ENCODE measurements around the gene ENTPD5. TPM values are rescaled to one million over a fixed set of nuclear protein-coding genes. Genes with fewer than 3 reads are reported as not detected.
A peak's percentile ranks its signal among the peaks of the same experiment; 100 is the strongest.

The ENTPD5 gene, protein sequence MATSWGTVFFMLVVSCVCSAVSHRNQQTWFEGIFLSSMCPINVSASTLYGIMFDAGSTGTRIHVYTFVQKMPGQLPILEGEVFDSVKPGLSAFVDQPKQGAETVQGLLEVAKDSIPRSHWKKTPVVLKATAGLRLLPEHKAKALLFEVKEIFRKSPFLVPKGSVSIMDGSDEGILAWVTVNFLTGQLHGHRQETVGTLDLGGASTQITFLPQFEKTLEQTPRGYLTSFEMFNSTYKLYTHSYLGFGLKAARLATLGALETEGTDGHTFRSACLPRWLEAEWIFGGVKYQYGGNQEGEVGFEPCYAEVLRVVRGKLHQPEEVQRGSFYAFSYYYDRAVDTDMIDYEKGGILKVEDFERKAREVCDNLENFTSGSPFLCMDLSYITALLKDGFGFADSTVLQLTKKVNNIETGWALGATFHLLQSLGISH
- total RNA-seq: 6.9 TPM
- long read RNA-seq, partial matches to known transcripts: 2 of 9 reads
- long read RNA-seq, other reads (novel, unspliced or antisense): 7 of 9 reads

DNA sequence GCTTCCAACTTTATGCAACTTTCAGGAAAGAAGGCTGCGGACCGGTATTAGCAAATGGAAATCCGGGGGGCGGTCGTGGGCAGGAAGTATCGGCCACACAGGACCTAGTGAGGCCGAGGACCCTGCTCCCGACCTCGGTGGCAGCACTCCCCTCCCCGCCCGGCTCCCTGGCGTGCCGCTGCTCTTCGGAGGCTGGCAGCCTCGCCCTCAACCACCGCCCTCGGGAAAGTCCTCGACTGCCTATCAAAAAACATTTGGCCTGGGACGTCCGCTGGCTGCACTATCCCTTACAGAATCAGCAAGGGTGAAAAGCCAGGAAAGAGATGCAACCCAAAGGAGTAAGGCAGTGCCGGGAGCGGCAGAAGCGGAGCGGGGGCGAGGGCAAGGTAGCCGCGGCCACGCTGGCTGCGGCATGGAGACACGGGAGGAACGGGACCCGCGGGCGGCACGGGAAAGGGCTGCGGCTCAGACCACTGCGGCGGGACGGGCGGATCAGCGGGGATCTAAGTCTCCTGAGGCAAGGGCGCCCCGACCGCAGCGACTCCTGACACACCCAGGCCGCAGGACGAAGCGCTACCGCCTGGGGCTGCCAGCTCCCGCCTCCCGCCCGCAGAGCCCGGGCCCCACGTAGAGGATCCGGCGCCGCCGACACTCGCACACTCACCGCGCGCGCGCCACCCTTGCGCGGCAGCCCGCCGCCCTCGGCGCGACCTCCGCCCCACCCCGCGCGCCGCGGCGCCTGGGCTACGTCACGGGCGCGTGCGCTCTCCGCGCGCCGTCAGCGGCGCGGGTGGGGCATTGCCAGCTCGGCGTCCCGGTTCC lies at the start of gene ENTPD5, which contains the start of gene BBOF1:
TSS of gene ENTPD5 (minus strand) at position 703 of the 822 bp plus-strand sequence. CDS start 31,186 bp downstream, outside the sequence.
TSS of gene BBOF1 (plus strand) at position 764 of the 822 bp plus-strand sequence. CDS start 130 bp downstream, outside the sequence.
- DNase-seq (peak; percentile 94), ATAC-seq (peak; percentile 99)
- intact Hi-C loops (cut with micrococcal nuclease): no loop called here

DNA sequence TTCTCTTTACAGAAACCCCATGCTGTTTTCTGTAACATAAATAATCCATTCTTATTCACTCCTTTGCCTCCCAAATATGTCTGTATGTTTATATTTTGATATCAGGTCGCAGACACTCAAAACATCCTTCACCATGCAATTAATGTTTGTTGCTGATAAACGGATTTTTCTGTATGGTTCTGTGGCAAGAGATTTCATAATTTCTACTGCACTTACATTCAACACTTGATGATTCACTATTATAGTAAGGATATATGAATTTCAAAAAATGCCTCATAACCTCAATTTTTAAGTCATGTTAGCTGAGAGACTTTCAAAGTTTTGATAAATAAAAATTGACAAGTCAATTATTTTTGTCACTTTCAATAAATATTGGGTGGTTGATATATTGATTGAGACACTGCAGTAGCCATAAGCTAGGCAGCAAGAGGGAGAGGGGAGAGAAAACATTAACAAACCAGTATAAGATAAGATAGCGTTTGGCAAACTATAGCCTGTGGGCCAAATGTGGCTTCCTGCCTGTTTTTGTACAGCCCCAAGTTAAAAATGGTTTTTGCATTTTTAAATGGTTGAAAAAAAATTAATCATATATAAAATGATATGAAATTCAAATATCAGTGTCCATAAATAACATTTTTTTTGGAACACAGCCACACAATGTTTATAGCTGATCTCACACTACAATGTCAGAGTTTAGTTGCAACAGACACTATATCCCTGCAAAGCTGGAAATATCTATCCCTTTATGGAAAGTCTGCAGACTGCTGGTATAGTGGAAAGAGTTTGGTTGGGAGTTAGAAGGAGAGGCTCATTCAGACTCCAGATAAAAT lies 46.9 kb upstream of the ENTPD5 start:
- ATAC-seq (no peak), DNase-seq (no peak)
- intact Hi-C loops (cut with micrococcal nuclease): no loop called here

DNA sequence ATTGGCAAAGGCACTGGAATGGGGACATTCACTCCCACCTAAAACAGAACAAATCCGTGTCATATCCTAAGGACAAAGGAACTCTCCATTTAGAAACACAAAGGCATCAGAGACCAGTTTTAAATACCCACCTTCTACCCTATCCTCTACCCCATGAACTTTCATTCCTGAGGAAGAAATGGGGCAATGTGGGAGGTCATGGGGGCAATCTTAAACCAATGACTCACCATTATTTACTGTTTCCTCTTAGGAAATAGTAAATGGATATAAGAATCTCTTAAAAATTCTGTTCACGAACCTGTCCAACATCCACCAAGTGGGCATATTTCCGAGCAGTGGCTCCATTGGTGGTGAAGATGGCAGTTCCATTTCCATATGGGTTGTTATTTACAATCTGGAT lies 45.8 kb upstream of the ENTPD5 start:
- ATAC-seq: no peak
- DNase-seq: no peak
- intact Hi-C loops (cut with micrococcal nuclease): no loop called here

DNA sequence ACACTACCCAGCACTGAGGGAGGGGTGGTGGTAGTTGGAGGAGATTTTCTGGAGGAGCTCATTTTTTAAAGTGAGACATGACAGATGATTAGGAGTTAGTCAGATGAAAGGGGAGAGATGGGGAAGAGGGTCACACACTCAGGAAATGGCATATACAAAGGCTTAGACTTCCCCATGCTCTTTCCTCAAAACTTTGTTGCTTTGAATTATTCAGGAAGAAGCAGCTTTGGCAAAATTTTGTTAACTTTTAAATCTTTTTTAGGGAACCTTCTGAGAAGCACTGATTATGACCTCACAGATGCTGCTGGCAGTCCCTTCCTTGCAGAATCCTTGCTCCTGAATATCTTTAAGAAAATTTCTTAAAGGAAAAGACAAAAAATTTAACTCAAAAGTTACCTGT lies 45.3 kb upstream of the ENTPD5 start:
- DNase-seq (no peak), ATAC-seq (no peak)
- intact Hi-C loops (cut with micrococcal nuclease): no loop called here

DNA sequence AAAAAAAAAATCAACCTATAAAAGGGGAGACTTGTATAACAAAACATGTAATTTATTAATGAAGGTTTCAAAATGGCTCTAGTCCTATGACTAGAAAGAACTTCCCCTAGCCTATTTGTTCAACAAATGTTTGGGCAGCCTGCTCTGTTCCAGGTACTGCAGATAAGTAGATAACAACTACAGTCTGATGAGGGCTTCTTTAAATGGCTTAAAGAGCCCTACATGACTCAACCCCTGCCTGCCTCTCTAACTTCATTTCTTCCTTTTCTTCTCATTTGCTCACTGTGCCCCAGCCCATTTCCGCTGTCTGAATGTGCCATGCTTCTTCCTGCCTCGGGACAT lies 43.7 kb upstream of the ENTPD5 start:
- DNase-seq: no peak
- no peak for ATAC-seq
- intact Hi-C loops (cut with micrococcal nuclease): no loop called here

DNA sequence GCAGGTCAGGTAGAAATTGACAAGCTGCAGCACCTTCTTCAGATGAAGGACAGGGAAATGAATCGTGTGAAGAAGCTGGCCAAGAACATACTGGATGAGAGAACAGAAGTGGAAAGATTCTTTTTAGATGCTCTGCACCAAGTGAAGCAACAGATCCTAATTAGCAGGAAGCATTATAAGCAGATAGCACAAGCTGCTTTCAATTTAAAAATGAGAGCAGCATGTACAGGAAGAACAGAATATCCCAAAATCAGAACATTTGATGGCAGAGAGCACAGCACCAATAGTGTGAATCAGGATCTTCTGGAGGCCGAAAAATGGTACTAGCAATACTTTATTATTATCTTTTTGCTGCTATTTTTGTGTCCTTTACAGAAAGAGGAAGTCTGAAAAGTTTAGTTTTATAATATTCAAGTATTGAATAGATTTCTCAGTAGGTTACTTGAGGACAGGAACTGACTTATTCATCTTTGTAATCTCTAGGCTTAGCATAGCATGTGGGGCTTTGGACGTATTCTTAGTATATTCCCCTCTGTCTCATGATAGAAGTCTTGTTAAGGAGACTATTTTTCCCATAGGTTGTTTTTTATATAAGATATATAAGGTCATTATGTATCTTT lies 30.9 kb upstream of the ENTPD5 start:
- intact Hi-C loops (cut with micrococcal nuclease): no loop called here
- no peak for ATAC-seq
- DNase-seq: no peak

DNA sequence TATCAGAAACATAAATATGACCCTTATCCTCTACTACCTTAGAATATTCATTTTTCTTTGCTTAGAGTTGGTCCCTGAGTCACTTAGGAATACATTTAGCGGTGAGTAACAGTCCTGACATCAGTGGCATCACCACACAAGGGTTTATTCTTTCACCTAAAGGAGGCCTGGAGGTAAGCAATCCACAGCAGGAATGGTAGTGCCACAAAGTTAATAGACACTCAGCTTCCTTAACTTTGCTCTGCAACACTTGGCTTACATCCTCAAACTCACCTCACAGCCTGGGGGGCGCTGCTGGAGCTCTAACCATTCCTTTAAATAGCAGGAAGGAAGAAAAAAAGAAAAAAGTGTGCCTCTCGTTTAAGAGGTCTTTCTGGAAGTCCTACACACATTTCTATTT lies 29.2 kb upstream of the ENTPD5 start:
- ATAC-seq (no peak), DNase-seq (no peak)
- intact Hi-C loops (cut with micrococcal nuclease): no loop called here

DNA sequence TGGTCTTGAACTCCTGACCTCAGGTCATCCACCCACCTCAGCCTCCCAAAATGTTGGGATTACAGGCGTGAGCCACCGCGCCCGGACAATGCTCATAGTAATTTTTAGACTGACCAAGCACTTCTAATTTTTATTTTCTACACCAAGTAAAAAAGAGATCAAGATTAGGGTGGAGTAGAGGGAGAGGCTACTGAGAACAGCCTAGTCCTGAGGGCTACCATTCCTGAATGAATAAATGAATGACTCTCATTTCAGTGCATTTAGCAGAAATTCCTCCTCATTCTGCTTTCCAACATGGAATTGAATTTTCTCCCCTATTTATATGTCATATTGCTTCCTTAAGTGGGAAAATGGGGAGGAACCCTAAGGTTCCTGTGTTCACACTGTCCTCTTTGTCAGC lies 26.4 kb upstream of the ENTPD5 start:
- intact Hi-C loops (cut with micrococcal nuclease): no loop called here
- ATAC-seq (no peak), DNase-seq (no peak)

DNA sequence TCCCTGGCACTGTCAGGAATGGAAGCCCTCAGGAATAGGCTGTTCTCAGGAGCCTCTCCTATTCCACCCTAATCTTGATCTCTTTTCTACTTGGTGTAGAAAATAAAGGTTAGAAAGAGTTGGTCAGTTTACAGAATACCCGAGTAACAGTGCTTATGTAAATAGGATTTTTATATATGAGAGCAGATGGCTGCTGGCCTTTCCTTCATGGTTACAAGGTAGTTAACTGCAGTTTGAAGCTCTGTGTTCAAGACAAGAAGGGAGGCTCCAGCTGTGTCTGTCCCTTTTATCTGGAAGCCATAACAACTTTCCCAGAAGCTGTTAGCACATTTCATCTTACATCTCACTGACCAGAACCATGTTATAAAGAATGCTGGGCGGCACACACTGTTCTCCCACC lies 23.2 kb upstream of the ENTPD5 start:
- intact Hi-C loops (cut with micrococcal nuclease): no loop called here
- DNase-seq: no peak
- ATAC-seq: no peak

DNA sequence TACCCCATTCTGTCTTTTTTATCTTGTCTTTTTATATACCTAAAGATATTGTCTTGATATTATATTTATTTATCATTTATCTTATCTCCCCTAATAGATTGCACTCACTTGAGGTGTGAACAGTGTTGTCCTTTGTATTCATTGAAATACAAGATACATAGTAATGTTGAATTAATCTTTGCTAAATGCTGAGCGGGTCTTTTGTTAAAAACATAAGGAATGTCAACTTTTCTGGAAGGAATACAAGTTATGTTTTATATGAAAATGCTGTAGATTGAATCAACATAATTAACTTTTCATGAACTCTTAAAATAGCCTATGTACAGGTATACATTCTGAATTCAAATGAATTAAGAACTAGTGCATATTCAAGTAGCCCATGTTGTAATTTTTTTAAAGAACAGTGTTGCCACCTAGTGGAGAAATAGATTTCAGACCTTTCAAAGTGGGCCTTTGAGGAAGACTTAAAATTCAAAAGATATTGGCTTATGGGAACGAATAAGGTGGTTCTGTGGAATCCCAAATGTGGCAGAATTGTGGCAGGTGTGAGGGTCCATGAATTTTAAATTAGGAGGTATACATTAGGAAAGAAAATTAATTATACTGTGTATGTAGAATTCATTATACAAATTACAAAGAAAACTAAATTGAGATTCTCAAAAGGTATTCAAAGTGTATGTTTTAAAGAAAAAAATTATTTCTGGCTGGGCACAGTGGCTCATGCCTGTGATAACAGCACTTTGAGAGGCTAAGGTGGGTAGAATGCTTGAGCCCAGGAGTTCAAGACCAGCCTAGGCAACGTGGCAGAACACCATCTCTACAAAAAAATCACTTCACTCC lies 19.2 kb upstream of the ENTPD5 start:
- ATAC-seq: no peak
- intact Hi-C loops (cut with micrococcal nuclease): no loop called here
- DNase-seq: no peak

DNA sequence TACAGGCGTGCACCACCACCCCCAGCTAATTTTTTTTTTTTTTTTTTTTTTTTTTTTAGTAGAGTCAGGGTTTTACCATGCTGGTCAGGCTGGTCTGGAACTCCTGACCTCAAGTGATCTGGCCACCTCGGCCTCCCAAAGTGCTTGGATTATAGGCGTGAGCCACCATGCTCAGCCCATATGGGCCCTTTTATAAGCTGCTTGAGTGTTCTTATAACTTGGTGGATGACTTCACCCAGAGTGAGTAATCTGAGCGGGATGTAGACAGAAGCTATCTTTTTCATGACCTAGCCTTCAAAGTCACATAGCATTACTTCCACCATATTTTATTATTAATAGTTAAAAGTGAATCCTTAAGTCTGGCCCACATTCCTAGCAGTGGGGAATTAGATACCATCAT lies 16.5 kb upstream of the ENTPD5 start:
- intact Hi-C loops (cut with micrococcal nuclease): no loop called here
- no peak for DNase-seq
- no peak for ATAC-seq

DNA sequence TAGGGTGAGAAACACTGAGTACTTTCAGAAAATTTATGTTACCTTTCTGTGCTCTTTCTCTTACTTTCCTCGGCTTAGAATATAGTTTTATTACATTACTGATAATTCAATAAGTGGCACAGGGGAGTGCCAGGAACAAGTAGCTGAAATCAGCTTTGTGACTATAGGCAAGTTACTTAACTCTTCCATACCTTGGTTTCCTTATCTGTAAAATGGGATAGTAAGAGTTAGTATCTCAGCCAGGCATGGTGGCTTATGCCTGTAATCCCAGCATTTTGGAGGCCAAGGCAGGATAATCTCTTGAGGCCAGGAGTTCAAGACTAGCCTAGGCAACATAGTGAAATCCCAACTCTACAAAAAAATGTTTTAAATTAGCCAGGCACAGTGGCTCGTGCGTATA lies 15.5 kb upstream of the ENTPD5 start:
- DNase-seq: no peak
- no peak for ATAC-seq
- intact Hi-C loops (cut with micrococcal nuclease): no loop called here

DNA sequence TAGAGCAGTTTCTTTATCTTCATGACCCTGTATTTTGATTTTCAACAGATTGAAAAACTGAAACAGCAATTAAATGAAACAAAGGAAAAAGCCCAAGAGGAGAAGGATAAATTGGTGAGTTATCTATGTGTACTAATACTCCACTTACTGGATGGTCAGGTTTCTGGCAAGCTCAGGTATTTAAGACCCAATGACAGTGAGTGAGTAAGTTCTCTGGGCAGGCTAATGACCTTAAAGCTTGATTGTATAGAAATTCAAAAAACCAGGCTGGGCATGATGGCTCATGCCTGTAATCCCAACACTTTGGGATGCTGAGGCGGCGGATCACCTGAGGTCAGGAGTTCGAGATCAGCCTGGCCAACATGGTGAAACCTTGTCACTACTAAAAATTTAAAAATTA lies 10.0 kb upstream of the ENTPD5 start:
- ATAC-seq: no peak
- no peak for DNase-seq
- intact Hi-C loops (cut with micrococcal nuclease): no loop called here

DNA sequence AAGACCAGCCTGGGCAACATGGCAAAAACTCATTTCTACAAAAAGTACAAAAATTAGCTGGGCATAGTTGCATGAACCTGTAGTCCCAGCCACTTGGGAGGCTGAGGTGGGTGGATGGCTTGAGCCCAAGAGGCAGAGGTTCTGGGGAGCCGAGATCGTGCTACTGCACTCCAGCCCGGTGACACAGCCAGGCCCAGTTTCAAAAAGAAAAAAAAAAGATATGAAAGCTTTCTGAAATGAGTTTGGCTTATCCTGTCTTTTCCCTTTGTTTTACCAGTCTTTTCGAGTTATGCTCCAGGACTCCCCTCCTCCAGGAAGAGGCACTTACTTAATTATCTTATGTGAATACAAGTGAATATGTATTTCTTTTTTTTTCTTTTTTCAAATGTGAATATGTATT lies 3.3 kb upstream of the ENTPD5 start:
- DNase-seq: no peak
- no peak for ATAC-seq
- intact Hi-C loops (cut with micrococcal nuclease): no loop called here

DNA sequence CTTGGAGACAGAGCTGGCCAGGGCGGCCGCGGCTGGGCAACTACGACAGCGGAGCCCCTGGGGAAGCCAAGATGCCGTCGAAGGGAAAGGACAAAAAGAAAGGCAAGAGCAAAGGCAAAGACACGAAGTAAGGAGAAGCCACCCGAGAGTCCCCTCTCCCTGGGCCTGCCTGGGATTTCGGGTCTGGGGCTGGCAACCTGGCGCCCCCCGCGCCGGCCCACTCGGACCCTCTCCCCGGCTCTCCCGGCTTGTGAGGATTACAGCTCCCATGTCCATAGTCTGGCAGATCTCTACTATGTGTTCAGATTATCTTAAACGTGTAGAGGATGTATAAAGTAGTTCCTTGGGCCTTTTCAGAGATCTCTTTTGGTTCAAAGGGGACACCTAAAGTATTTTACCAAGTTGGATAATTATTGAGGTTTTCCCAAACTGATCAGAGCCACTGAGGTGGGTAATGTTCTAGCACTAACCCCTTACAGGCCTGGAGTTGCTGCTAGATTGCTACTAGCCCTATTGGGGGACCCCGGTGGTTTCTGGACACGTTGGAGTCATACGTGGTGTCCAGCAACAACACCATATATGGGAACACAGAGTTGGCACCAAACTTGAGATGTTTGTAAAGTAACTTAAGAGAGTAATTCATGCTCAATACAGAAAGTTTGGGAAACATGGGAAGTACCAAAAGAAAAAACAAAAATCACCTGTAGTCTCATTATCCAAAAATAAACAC lies 485 bp upstream of the ENTPD5 start:
- ATAC-seq (no peak), DNase-seq (no peak)
- intact Hi-C loops (cut with micrococcal nuclease): no loop called here

DNA sequence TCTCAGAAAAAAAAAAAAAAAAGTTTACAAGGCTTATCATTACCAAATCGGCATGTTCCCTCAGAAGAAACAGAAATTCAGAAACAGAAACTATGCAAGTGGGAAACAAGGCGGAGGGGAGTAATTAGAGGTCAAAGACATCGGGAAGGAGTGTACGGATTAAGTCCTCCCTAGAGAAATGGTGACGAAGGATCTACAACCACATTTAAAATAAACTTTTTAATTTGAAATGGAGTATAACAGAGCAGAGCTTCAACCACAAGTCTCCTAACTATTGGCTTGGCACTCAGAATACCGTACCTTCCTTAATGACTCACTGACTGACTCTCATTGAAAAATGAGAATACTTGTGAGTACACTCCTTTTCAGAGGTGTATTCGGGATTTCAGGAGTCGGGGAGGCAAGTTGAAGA lies 908 bp downstream of the ENTPD5 start:
- no peak for DNase-seq
- intact Hi-C loops (cut with micrococcal nuclease): no loop called here
- ATAC-seq: peak; percentile 4

DNA sequence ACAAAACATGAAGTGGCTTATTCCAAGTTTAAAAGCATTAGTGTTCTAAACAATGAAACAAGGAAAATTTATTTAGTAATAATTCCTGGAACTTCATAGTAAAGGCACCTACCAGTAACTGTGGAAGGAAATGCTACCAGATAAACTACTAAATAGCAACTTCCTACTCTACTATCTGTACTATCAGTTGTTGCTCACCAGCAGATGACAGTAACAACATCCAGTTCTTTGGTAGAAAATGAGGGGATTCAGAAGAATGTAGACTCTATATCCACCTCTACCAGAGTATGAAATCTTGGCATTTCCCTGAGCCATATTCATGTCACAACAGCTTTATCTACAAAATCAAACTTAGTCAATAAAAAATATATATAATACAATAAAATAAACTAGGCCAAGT lies 3.1 kb downstream of the ENTPD5 start:
- no peak for ATAC-seq
- DNase-seq: no peak
- intact Hi-C loops (cut with micrococcal nuclease): no loop called here

DNA sequence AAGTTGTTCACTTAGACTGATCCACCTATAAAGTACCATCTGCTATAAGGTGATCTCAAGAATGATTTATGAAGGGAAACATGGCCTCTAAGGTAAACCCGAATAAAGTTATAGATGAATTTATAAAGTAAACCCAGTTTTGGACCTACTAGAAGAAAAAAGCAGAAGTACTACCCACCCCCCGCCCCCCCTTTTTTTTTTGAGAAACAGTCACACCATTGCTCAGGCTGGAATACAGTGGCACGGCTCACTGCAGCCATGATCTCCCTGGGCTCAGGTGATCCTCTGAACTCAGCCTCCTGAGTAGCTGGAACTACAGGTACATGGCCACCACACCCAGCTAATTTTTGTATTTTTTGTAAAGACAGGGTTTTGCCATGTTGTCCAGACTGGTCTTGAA lies 3.9 kb downstream of the ENTPD5 start:
- ATAC-seq (no peak), DNase-seq (no peak)
- intact Hi-C loops (cut with micrococcal nuclease): no loop called here
